Nephron progenitor cell (in vitro differentiated cells): ENCODE results near the gene EIF1.

Experiments
- DNase-seq: peaks from one replicate; pipeline ENCODE4 v3.0.0; 2021
- H3K27ac Mint-ChIP-seq: 2 replicates; pipeline ENCODE4 v1.8.0; 2021; ENCODE audit warnings: mild to moderate bottlenecking, moderate library complexity, mixed read lengths
- H3K27me3 Mint-ChIP-seq: 2 replicates; pipeline ENCODE4 v1.8.0; 2021; ENCODE audit warnings: mild to moderate bottlenecking, low read depth, mixed read lengths; ENCODE audit not compliant: poor library complexity
- H3K36me3 Mint-ChIP-seq: 2 replicates; pipeline ENCODE4 v1.8.0; 2021; ENCODE audit warnings: low read depth, mixed read lengths
- H3K4me1 Mint-ChIP-seq: 2 replicates; pipeline ENCODE4 v1.8.0; 2021; ENCODE audit warnings: mixed read lengths
- H3K4me3 Mint-ChIP-seq: 2 replicates; pipeline ENCODE4 v1.8.0; 2021; ENCODE audit warnings: mild to moderate bottlenecking, moderate library complexity, mixed read lengths
- H3K9me3 Mint-ChIP-seq: 2 replicates; pipeline ENCODE4 v1.8.0; 2021; ENCODE audit warnings: mild to moderate bottlenecking, moderate library complexity, mixed read lengths
- CTCF ChIP-seq: fragments of 200-600 bp; sonication (generic); IDR thresholded peaks from 2 replicates; pipeline ENCODE4 v1.5.0; 2021; ENCODE audit warnings: antibody characterized with exemption

Gene EIF1

GRCh38 chr17:41655611-41656111, 33.0 kb upstream of the EIF1 start:
- Mint-ChIP-seq H3K4me1 (peaks cover 40% of the 10 kb centered on the region), H3K27ac (peak overlapping the region; percentile 81), H3K4me3 (no peak overlapping the region), H3K9me3 (no peaks in the 10 kb centered on the region), H3K27me3 (peaks cover 4% of the 10 kb centered on the region), H3K36me3 (no peaks in the 10 kb centered on the region)
- no peak for TF ChIP-seq CTCF
- peak; percentile 75 for DNase-seq

- no peak overlapping the region for H3K27ac Mint-ChIP-seq
- H3K9me3 Mint-ChIP-seq: no peaks in the 10 kb centered on the region
- no peak overlapping the region for H3K4me3 Mint-ChIP-seq
- H3K36me3 Mint-ChIP-seq: no peaks in the 10 kb centered on the region
- H3K4me1 Mint-ChIP-seq: peaks cover 45% of the 10 kb centered on the region
- no peak for DNase-seq
- no peak for TF ChIP-seq CTCF
- H3K27me3 Mint-ChIP-seq: peaks cover 4% of the 10 kb centered on the region
These were observed 32.2 kb upstream of the EIF1 start for GRCh38 chr17:41656249-41657023.

GRCh38 chr17:41657176-41657754, 31.4 kb upstream of the EIF1 start:
- Mint-ChIP-seq H3K27me3 (peaks cover 8% of the 10 kb centered on the region), H3K36me3 (no peaks in the 10 kb centered on the region), H3K4me3 (no peak overlapping the region), H3K4me1 (peaks cover 39% of the 10 kb centered on the region), H3K9me3 (no peaks in the 10 kb centered on the region), H3K27ac (peak overlapping the region; percentile 59)
- DNase-seq: no peak
- no peak for TF ChIP-seq CTCF

- no peak for TF ChIP-seq CTCF
- Mint-ChIP-seq H3K4me1 (peaks cover 39% of the 10 kb centered on the region), H3K27ac (no peak overlapping the region), H3K9me3 (no peaks in the 10 kb centered on the region), H3K4me3 (no peak overlapping the region), H3K27me3 (peaks cover 8% of the 10 kb centered on the region), H3K36me3 (no peaks in the 10 kb centered on the region)
- no peak for DNase-seq
These were observed 30.7 kb upstream of the EIF1 start for GRCh38 chr17:41657936-41658335.

GRCh38 chr17:41658846-41659245, 29.8 kb upstream of the EIF1 start:
- H3K9me3 Mint-ChIP-seq: no peaks in the 10 kb centered on the region
- no peak overlapping the region for H3K27ac Mint-ChIP-seq
- DNase-seq: no peak
- peaks cover 43% of the 10 kb centered on the region for H3K4me1 Mint-ChIP-seq
- TF ChIP-seq CTCF: no peak
- H3K36me3 Mint-ChIP-seq: no peaks in the 10 kb centered on the region
- H3K27me3 Mint-ChIP-seq: peaks cover 11% of the 10 kb centered on the region
- H3K4me3 Mint-ChIP-seq: no peak overlapping the region
